Endodermal cell (in vitro differentiated cells): ENCODE results near the gene SOHLH2. TPM values are rescaled to one million over a fixed set of nuclear protein-coding genes. Genes with fewer than 3 reads are reported as not detected.

Source experiments
- DNase-seq: peaks from one replicate; pipeline ENCODE4 v3.0.0-alpha.2; 2017
- H3K27ac ChIP-seq: 2 replicates; pipeline ENCODE4 v1.5.1; 2013; ENCODE audit warnings: mild to moderate bottlenecking, low read depth, low read length, moderate library complexity
- H3K27me3 ChIP-seq: 2 replicates; pipeline ENCODE4 v1.6.1; 2013; ENCODE audit warnings: mild to moderate bottlenecking, low read length, moderate library complexity; ENCODE audit not compliant: insufficient read depth, control insufficient read depth, poor library complexity, severe bottlenecking
- H3K36me3 ChIP-seq: 2 replicates; pipeline ENCODE4 v1.7.0; 2013; ENCODE audit warnings: mild to moderate bottlenecking, low read length, moderate library complexity; ENCODE audit not compliant: control insufficient read depth, insufficient read depth
- H3K4me1 ChIP-seq: one replicate; pipeline ENCODE4 v1.7.0; 2013; ENCODE audit warnings: low read length; ENCODE audit not compliant: control insufficient read depth, insufficient read depth
- H3K4me3 ChIP-seq: 2 replicates; pipeline ENCODE4 v1.5.1; 2013; ENCODE audit warnings: mild to moderate bottlenecking, low read length, moderate library complexity
- H3K9ac ChIP-seq: 2 replicates; pipeline ENCODE4 v1.6.1; 2013; ENCODE audit warnings: mild to moderate bottlenecking, low read length, moderate library complexity; ENCODE audit not compliant: poor library complexity, severe bottlenecking; ENCODE audit errors: extremely low read depth
- H3K9me3 ChIP-seq: 2 replicates; pipeline ENCODE4 v1.6.1; 2013; ENCODE audit warnings: mild to moderate bottlenecking, low read length, moderate library complexity; ENCODE audit not compliant: control insufficient read depth
- H3K27ac Mint-ChIP-seq: 2 replicates; pipeline ENCODE4 v1.8.0; 2020; ENCODE audit warnings: mixed read lengths
- H3K27me3 Mint-ChIP-seq: 2 replicates; pipeline ENCODE4 v1.8.0; 2021; ENCODE audit warnings: mild to moderate bottlenecking, mixed read lengths; ENCODE audit not compliant: insufficient read depth
- H3K36me3 Mint-ChIP-seq: 2 replicates; pipeline ENCODE4 v1.8.0; 2020; ENCODE audit warnings: low read depth, mixed read lengths
- H3K4me1 Mint-ChIP-seq: 2 replicates; pipeline ENCODE4 v1.8.0; 2020; ENCODE audit warnings: mixed read lengths
- H3K4me3 Mint-ChIP-seq: 2 replicates; pipeline ENCODE4 v1.8.0; 2020; ENCODE audit warnings: mild to moderate bottlenecking, moderate library complexity, mixed read lengths
- H3K9me3 Mint-ChIP-seq: 2 replicates; pipeline ENCODE4 v1.8.0; 2020; ENCODE audit warnings: mild to moderate bottlenecking, mixed read lengths
- WGBS, 2 experiments: methylation state at CpG; one replicate each; pipeline versions ENCODE4 v1.1.5 to v1.1.7; 2013; ENCODE audit warnings: missing lambda C conversion rate in 2 of 2, mixed read lengths in 1 of 2; ENCODE audit not compliant: insufficient coverage in 1 of 2, insufficient read length in 1 of 2; 5-methylcytosine and 5-hydroxymethylcytosine counted together
- total RNA-seq, 2 donors: library from RNA; stranded (reverse); fragmentation: NEBNext Ultra II Directional in 1 of 2; extraction: Animal tissue kit (Norgen Biotek cat#: 25700) in 1 of 2; gene quantifications; 2 replicates in 1 of 2; 3 replicates in 1 of 2; pipeline ENCODE4 v1.2.1, GENCODE V29; 2021
- TF ChIP-seq, protein P1 (sequence below): fragments of 200-600 bp; sonication (generic); conservative IDR thresholded peaks from 2 replicates; pipeline ENCODE4 v1.5.0; 2021; ENCODE audit warnings: antibody characterized with exemption, mild to moderate bottlenecking

The SOHLH2 gene
- total RNA-seq, 2 donors from 2014 or later = 2.1 to 14.2 TPM

GRCh38 chr13:36175621-36176020 is 38.7 kb downstream of the SOHLH2 start:
- H3K9me3 Mint-ChIP-seq = no peaks in the 10 kb centered on the region
- Histone ChIP-seq H3K9ac (no peak overlapping the region), H3K9me3 (no peaks in the 10 kb centered on the region), H3K36me3 (no peaks in the 10 kb centered on the region), H3K27me3 (no peaks in the 10 kb centered on the region), H3K4me1 (no peaks in the 10 kb centered on the region), H3K4me3 (no peak overlapping the region), H3K27ac (no peak overlapping the region)
- no peaks in the 10 kb centered on the region for H3K4me1 Mint-ChIP-seq
- H3K4me3 Mint-ChIP-seq = no peak overlapping the region
- WGBS, 2 experiments = 91 to 100% methylated on average over 1 to 5 of the region's 5 CpGs
- TF ChIP-seq, protein P1, sequence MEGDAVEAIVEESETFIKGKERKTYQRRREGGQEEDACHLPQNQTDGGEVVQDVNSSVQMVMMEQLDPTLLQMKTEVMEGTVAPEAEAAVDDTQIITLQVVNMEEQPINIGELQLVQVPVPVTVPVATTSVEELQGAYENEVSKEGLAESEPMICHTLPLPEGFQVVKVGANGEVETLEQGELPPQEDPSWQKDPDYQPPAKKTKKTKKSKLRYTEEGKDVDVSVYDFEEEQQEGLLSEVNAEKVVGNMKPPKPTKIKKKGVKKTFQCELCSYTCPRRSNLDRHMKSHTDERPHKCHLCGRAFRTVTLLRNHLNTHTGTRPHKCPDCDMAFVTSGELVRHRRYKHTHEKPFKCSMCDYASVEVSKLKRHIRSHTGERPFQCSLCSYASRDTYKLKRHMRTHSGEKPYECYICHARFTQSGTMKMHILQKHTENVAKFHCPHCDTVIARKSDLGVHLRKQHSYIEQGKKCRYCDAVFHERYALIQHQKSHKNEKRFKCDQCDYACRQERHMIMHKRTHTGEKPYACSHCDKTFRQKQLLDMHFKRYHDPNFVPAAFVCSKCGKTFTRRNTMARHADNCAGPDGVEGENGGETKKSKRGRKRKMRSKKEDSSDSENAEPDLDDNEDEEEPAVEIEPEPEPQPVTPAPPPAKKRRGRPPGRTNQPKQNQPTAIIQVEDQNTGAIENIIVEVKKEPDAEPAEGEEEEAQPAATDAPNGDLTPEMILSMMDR = no peak
- no peaks in the 10 kb centered on the region for H3K27me3 Mint-ChIP-seq
- no peaks in the 10 kb centered on the region for H3K36me3 Mint-ChIP-seq
- no peak for DNase-seq
- no peak overlapping the region for H3K27ac Mint-ChIP-seq

DNA sequence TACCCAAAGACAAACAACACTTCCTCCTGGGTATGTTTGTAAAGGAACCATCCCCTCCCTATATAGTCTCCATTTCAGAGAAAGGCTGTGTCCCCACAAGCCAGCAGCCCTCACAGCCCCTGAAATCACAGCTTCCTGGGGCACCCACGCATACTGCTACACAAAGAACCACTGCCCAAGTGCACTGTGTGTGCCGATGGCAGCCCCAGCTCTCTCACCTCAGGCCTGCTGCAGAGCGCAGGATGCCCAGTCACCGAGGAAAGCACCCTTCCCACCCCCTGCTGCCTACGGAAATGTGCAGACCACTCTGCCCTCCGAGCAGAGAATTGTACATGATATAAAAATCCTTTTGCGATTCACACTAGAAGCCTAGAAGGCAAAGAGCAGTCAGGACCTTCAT is 39.4 kb downstream of the SOHLH2 start:
- Histone ChIP-seq H3K4me1 (no peaks in the 10 kb centered on the region), H3K27me3 (no peaks in the 10 kb centered on the region), H3K27ac (no peak overlapping the region), H3K9me3 (no peaks in the 10 kb centered on the region), H3K9ac (no peak overlapping the region), H3K4me3 (no peak overlapping the region), H3K36me3 (no peaks in the 10 kb centered on the region)
- H3K4me3 Mint-ChIP-seq = no peak overlapping the region
- no peaks in the 10 kb centered on the region for H3K27me3 Mint-ChIP-seq
- DNase-seq = no peak
- no peaks in the 10 kb centered on the region for H3K36me3 Mint-ChIP-seq
- H3K4me1 Mint-ChIP-seq = no peaks in the 10 kb centered on the region
- no peaks in the 10 kb centered on the region for H3K9me3 Mint-ChIP-seq
- TF ChIP-seq, protein P1 = no peak
- 71 to 73% methylated on average over 5 to 7 of the region's 7 CpGs for WGBS, 2 experiments
- no peak overlapping the region for H3K27ac Mint-ChIP-seq

DNA sequence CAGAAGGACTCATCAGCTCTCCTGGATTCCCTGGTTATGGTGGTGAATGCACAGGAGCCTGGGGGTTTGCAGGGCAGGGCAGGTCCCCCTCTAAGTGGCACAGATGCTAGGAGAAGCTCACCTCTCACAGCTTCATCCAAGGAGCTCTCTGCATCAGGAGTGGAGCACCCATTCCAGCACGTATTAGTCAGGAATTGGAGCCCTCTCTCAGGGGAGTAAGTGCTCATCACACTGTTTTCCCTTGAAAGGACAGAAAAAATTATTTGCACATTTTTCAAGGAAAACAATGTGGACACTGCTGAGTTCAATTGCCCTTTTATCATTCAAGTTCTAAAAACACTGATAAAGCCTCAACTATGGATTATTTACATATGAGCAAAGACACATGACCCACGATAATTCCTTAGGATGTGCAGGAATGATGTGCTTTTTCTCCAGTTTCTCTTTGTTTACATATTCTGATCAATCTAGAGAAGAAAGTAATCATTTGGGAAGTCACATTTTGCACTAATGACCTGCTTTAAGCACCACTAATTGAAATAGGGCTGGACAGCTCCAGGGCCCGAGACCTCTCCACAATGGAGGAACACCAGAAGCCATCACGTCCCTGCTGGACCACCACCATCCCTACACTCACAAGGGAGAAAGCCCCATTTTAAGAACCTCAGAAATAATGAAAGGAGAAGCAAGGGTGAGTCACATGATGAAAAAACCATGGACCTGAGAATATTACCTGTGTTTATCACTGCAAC is 40.6 kb downstream of the SOHLH2 start:
- Mint-ChIP-seq H3K36me3 (no peaks in the 10 kb centered on the region), H3K4me1 (no peaks in the 10 kb centered on the region), H3K4me3 (no peak overlapping the region), H3K27ac (peak overlapping the region; percentile 20), H3K27me3 (no peaks in the 10 kb centered on the region), H3K9me3 (no peaks in the 10 kb centered on the region)
- WGBS, 2 experiments = 89 to 95% methylated on average over 3 to 4 of the region's 4 CpGs
- no peak for DNase-seq
- no peaks in the 10 kb centered on the region for H3K36me3 ChIP-seq
- H3K27ac ChIP-seq = no peak overlapping the region
- H3K9me3 ChIP-seq = no peaks in the 10 kb centered on the region
- TF ChIP-seq, protein P1 = no peak
- H3K9ac ChIP-seq = no peak overlapping the region
- no peaks in the 10 kb centered on the region for H3K27me3 ChIP-seq
- no peaks in the 10 kb centered on the region for H3K4me1 ChIP-seq
- no peak overlapping the region for H3K4me3 ChIP-seq
